ENCODE results near the gene RAB18.

DNA sequence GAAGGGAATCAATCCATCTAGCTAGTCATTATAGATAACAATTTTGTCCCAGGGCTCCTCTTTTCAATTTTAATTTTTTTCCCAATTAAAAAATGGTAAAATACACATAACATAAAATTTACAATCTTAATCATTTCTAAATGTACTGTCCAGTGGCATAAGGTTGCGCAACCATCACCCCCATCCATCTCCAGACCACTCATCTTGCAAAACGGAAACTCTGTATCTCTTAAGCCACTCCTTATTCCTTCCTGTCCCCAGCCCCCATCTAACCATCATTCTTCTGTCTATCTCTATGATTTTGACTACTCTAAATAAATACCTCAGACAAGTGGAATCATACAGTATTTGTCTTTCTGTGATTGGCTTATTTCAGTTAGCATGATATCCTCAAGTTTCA, 46.1 kb upstream of the RAB18 start:
- TF ChIP-seq, protein P1, sequence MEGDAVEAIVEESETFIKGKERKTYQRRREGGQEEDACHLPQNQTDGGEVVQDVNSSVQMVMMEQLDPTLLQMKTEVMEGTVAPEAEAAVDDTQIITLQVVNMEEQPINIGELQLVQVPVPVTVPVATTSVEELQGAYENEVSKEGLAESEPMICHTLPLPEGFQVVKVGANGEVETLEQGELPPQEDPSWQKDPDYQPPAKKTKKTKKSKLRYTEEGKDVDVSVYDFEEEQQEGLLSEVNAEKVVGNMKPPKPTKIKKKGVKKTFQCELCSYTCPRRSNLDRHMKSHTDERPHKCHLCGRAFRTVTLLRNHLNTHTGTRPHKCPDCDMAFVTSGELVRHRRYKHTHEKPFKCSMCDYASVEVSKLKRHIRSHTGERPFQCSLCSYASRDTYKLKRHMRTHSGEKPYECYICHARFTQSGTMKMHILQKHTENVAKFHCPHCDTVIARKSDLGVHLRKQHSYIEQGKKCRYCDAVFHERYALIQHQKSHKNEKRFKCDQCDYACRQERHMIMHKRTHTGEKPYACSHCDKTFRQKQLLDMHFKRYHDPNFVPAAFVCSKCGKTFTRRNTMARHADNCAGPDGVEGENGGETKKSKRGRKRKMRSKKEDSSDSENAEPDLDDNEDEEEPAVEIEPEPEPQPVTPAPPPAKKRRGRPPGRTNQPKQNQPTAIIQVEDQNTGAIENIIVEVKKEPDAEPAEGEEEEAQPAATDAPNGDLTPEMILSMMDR (conservative IDR thresholded peaks at IDR 0.05; ENCODE audit: low read depth in 2 of 2): no peak
- TF ChIP-seq JUNB (IDR thresholded peaks at IDR 0.05; ENCODE audit: unreplicated experiment) (no peak), EZH2 (IDR thresholded peaks at IDR 0.05; ENCODE audit: low read depth, unreplicated experiment) (no peak), EZH2phosphoT487 (IDR thresholded peaks at IDR 0.05; ENCODE audit: unreplicated experiment) (no peak), POLR2AphosphoS5 (IDR thresholded peaks at IDR 0.05; ENCODE audit: low read depth) (no peak), ZNF331 (CRISPR knock-in tag; IDR thresholded peaks at IDR 0.05; ENCODE audit: low read depth) (no peak), STAT1 (IDR thresholded peaks at IDR 0.05; ENCODE audit: unreplicated experiment) (no peak), CREB1 (CRISPR knock-in tag; IDR thresholded peaks at IDR 0.05; ENCODE audit: low read depth) (no peak), NANOG (IDR thresholded peaks at IDR 0.05; ENCODE audit: borderline replicate concordance) (no peak), ZNF114 (CRISPR knock-in tag; IDR thresholded peaks at IDR 0.05) (no peak)
- TF ChIP-seq, protein P2, sequence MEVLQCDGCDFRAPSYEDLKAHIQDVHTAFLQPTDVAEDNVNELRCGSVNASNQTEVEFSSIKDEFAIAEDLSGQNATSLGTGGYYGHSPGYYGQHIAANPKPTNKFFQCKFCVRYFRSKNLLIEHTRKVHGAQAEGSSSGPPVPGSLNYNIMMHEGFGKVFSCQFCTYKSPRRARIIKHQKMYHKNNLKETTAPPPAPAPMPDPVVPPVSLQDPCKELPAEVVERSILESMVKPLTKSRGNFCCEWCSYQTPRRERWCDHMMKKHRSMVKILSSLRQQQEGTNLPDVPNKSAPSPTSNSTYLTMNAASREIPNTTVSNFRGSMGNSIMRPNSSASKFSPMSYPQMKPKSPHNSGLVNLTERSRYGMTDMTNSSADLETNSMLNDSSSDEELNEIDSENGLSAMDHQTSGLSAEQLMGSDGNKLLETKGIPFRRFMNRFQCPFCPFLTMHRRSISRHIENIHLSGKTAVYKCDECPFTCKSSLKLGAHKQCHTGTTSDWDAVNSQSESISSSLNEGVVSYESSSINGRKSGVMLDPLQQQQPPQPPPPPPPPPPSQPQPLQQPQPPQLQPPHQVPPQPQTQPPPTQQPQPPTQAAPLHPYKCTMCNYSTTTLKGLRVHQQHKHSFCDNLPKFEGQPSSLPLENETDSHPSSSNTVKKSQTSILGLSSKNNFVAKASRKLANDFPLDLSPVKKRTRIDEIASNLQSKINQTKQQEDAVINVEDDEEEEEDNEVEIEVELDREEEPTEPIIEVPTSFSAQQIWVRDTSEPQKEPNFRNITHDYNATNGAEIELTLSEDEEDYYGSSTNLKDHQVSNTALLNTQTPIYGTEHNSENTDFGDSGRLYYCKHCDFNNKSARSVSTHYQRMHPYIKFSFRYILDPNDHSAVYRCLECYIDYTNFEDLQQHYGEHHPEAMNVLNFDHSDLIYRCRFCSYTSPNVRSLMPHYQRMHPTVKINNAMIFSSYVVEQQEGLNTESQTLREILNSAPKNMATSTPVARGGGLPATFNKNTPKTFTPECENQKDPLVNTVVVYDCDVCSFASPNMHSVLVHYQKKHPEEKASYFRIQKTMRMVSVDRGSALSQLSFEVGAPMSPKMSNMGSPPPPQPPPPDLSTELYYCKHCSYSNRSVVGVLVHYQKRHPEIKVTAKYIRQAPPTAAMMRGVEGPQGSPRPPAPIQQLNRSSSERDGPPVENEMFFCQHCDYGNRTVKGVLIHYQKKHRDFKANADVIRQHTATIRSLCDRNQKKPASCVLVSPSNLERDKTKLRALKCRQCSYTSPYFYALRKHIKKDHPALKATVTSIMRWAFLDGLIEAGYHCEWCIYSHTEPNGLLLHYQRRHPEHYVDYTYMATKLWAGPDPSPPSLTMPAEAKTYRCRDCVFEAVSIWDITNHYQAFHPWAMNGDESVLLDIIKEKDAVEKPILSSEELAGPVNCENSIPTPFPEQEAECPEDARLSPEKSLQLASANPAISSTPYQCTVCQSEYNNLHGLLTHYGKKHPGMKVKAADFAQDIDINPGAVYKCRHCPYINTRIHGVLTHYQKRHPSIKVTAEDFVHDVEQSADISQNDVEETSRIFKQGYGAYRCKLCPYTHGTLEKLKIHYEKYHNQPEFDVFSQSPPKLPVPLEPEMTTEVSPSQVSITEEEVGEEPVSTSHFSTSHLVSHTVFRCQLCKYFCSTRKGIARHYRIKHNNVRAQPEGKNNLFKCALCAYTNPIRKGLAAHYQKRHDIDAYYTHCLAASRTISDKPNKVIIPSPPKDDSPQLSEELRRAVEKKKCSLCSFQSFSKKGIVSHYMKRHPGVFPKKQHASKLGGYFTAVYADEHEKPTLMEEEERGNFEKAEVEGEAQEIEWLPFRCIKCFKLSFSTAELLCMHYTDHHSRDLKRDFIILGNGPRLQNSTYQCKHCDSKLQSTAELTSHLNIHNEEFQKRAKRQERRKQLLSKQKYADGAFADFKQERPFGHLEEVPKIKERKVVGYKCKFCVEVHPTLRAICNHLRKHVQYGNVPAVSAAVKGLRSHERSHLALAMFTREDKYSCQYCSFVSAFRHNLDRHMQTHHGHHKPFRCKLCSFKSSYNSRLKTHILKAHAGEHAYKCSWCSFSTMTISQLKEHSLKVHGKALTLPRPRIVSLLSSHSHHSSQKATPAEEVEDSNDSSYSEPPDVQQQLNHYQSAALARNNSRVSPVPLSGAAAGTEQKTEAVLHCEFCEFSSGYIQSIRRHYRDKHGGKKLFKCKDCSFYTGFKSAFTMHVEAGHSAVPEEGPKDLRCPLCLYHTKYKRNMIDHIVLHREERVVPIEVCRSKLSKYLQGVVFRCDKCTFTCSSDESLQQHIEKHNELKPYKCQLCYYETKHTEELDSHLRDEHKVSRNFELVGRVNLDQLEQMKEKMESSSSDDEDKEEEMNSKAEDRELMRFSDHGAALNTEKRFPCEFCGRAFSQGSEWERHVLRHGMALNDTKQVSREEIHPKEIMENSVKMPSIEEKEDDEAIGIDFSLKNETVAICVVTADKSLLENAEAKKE (CRISPR knock-in tag; IDR thresholded peaks at IDR 0.05): no peak
- TF ChIP-seq, protein P3, sequence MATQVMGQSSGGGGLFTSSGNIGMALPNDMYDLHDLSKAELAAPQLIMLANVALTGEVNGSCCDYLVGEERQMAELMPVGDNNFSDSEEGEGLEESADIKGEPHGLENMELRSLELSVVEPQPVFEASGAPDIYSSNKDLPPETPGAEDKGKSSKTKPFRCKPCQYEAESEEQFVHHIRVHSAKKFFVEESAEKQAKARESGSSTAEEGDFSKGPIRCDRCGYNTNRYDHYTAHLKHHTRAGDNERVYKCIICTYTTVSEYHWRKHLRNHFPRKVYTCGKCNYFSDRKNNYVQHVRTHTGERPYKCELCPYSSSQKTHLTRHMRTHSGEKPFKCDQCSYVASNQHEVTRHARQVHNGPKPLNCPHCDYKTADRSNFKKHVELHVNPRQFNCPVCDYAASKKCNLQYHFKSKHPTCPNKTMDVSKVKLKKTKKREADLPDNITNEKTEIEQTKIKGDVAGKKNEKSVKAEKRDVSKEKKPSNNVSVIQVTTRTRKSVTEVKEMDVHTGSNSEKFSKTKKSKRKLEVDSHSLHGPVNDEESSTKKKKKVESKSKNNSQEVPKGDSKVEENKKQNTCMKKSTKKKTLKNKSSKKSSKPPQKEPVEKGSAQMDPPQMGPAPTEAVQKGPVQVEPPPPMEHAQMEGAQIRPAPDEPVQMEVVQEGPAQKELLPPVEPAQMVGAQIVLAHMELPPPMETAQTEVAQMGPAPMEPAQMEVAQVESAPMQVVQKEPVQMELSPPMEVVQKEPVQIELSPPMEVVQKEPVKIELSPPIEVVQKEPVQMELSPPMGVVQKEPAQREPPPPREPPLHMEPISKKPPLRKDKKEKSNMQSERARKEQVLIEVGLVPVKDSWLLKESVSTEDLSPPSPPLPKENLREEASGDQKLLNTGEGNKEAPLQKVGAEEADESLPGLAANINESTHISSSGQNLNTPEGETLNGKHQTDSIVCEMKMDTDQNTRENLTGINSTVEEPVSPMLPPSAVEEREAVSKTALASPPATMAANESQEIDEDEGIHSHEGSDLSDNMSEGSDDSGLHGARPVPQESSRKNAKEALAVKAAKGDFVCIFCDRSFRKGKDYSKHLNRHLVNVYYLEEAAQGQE (IDR thresholded peaks at IDR 0.05; ENCODE audit: unreplicated experiment): no peak
- TF ChIP-seq, protein P4, sequence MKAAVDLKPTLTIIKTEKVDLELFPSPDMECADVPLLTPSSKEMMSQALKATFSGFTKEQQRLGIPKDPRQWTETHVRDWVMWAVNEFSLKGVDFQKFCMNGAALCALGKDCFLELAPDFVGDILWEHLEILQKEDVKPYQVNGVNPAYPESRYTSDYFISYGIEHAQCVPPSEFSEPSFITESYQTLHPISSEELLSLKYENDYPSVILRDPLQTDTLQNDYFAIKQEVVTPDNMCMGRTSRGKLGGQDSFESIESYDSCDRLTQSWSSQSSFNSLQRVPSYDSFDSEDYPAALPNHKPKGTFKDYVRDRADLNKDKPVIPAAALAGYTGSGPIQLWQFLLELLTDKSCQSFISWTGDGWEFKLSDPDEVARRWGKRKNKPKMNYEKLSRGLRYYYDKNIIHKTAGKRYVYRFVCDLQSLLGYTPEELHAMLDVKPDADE (IDR thresholded peaks at IDR 0.05): no peak
